Left colon (tissue), 2 donors: Measurements from ENCODE around the gene OSBPL5. TPM values are rescaled to one million over a fixed set of nuclear protein-coding genes. Genes with fewer than 3 reads are reported as not detected.

Experiments used
- ATAC-seq: fragments of 200-7000 bp; cut with Tn5 transposase; one replicate; pipeline ENCODE4 v1.9.1; 2020; ENCODE audit warnings: mild to moderate bottlenecking, moderate library complexity
- DNase-seq, 2 donors: peaks; one replicate each; pipeline ENCODE4 v3.0.0-alpha.2; 2020
- intact Hi-C, 2 donors: fragments of 100-400 bp; cut with DNase I in 1 of 2; cut with micrococcal nuclease in 1 of 2; formaldehyde crosslinking; loops; one replicate each; pipeline versions ENCODE4 v1.11.2 to v1.14.0; 2022; cut with DNase I, micrococcal nuclease
- total RNA-seq, 2 donors: library from RNA; stranded (reverse); fragmentation: NEBNext Ultra II Directional; extraction: Animal tissue kit (Norgen Biotek cat#: 25700); gene quantifications; one replicate each; pipeline ENCODE4 v1.2.1, GENCODE V29; 2021
- donor health status: DM: no; HTN: no; CAD: no.
- donor health status: DM: yes; HTN: yes; CAD: no.

The OSBPL5 gene
- total RNA-seq, 2 donors from 2014 or later, result 36.8 to 48.7 TPM

- ATAC-seq (no peak), DNase-seq (no peak)
- intact Hi-C loops, result no loop called here
Measured at GRCh38 chr11:3102641-3102921, 62.5 kb downstream of the OSBPL5 start.

GRCh38 chr11:3101921-3102640 lies 63.0 kb downstream of the OSBPL5 start:
- intact Hi-C loops, result no loop called here
- no peak for DNase-seq

GRCh38 chr11:3099178-3099577 lies 65.9 kb downstream of the OSBPL5 start:
- DNase-seq, result no peak
- ATAC-seq, result no peak
- intact Hi-C loops, result no loop called here

More at GRCh38 chr11:3101921-3102640, 63.0 kb downstream of the OSBPL5 start:
- ATAC-seq, result no peak

- no peak for ATAC-seq
- no peak for DNase-seq
- intact Hi-C loops, result no loop called here
Measured at GRCh38 chr11:3096909-3097530, 68.1 kb downstream of the OSBPL5 start.

- no peak for ATAC-seq
- DNase-seq, result no peak
- intact Hi-C loops, result no loop called here
Measured at GRCh38 chr11:3095712-3096361, 69.3 kb downstream of the OSBPL5 start.

GRCh38 chr11:3094223-3094824 lies 70.8 kb downstream of the OSBPL5 start:
- intact Hi-C loops, result loop anchor here in 1 of 2 donors (5.0 kb wide), 1 partner anchor 57 kb away; no protein-coding TSS in a partner anchor
- no peak for DNase-seq
- no peak for ATAC-seq

- intact Hi-C loops, result loop anchor here in 1 of 2 donors (5.0 kb wide), 1 partner anchor 56 kb away; no protein-coding TSS in a partner anchor
- DNase-seq (no peak), ATAC-seq (no peak)
Measured at GRCh38 chr11:3093281-3094191, 71.6 kb downstream of the OSBPL5 start.

- DNase-seq (no peak), ATAC-seq (no peak)
- intact Hi-C loops, result loop anchor here in 1 of 2 donors (5.0 kb wide), 1 partner anchor 55 kb away; no protein-coding TSS in a partner anchor
Measured at GRCh38 chr11:3092603-3093141, 72.4 kb downstream of the OSBPL5 start.

GRCh38 chr11:3091846-3092602 lies 73.1 kb downstream of the OSBPL5 start:
- intact Hi-C loops, result loop anchor here (2.0 to 5.0 kb wide), 2 partner anchors 55 kb away; no protein-coding TSS in a partner anchor
- DNase-seq, result peak; percentile 67 to 76
- ATAC-seq, result peak; percentile 90

- ATAC-seq (no peak), DNase-seq (no peak)
- intact Hi-C loops, result loop anchor here (2.0 to 5.0 kb wide), 2 partner anchors 54 kb away; no protein-coding TSS in a partner anchor
Measured at GRCh38 chr11:3091081-3091845, 73.8 kb downstream of the OSBPL5 start.

GRCh38 chr11:3090096-3090901 lies 74.8 kb downstream of the OSBPL5 start:
- DNase-seq (no peak), ATAC-seq (no peak)
- intact Hi-C loops, result loop anchor here (2.0 to 5.0 kb wide), 2 partner anchors 53 kb away; no protein-coding TSS in a partner anchor

GRCh38 chr11:3089236-3090061 lies 75.7 kb downstream of the OSBPL5 start:
- intact Hi-C loops, result loop anchor here (2.0 to 5.0 kb wide), 2 partner anchors 52 to 53 kb away; no protein-coding TSS in a partner anchor
- ATAC-seq, result no peak
- DNase-seq, result no peak

- ATAC-seq (no peak), DNase-seq (no peak)
- intact Hi-C loops, result no loop called here
Measured at GRCh38 chr11:3088806-3089205, 76.3 kb downstream of the OSBPL5 start.

- ATAC-seq, result no peak
- intact Hi-C loops, result no loop called here
- DNase-seq, result no peak
Measured at GRCh38 chr11:3087821-3088800, 77.0 kb downstream of the OSBPL5 start.
